Upper lobe of left lung (tissue), 6 donors: Measurements from ENCODE around the gene REM2. TPM values are rescaled to one million over a fixed set of nuclear protein-coding genes. Genes with fewer than 3 reads are reported as not detected.

ENCODE experiments used
- ATAC-seq, 2 donors: fragments of 200-7000 bp; cut with Tn5 transposase; one replicate each; pipeline ENCODE4 v1.9.1; 2022; ENCODE audit warnings: mild to moderate bottlenecking in 2 of 2, moderate library complexity in 2 of 2; ENCODE audit not compliant: low FRiP score in 2 of 2
- DNase-seq, 2 donors: peaks; one replicate each; pipeline ENCODE4 v3.0.0-alpha.2; 2019 to 2020
- H3K27ac ChIP-seq, 4 donors: fragments of 200-600 bp; sonication (generic); one replicate each; pipeline ENCODE4 v1.5.1; 2016 to 2019
- H3K27me3 ChIP-seq, 4 donors: fragments of 200-600 bp; sonication (generic); one replicate each; pipeline ENCODE4 v1.5.1; 2017 to 2019
- H3K36me3 ChIP-seq, 4 donors: fragments of 200-600 bp; sonication (generic); one replicate each; pipeline ENCODE4 v1.5.1; 2016 to 2019
- H3K4me1 ChIP-seq, 4 donors: fragments of 200-600 bp; sonication (generic); one replicate each; pipeline ENCODE4 v1.5.1; 2018 to 2019
- H3K4me3 ChIP-seq, 4 donors: fragments of 200-600 bp; sonication (generic); one replicate each; pipeline ENCODE4 v1.5.1; 2017 to 2019; ENCODE audit warnings: mild to moderate bottlenecking in 2 of 4, moderate library complexity in 1 of 4
- H3K9me3 ChIP-seq, 4 donors: fragments of 200-600 bp; sonication (generic); one replicate each; pipeline ENCODE4 v1.5.1; 2018 to 2019
- CTCF ChIP-seq, 6 experiments: fragments of 450-650 bp in 4 of 6; fragments of 200-600 bp in 2 of 6; sonication (generic) in 2 of 6; IDR thresholded peaks; one replicate each; pipeline ENCODE4 v1.5.1; 2016 to 2019; ENCODE audit warnings: antibody characterized with exemption in 6 of 6
- EP300 ChIP-seq, 4 donors: sonication (generic); formaldehyde crosslinking; IDR thresholded peaks; one replicate each; pipeline ENCODE4 v1.5.1; 2017; ENCODE audit warnings: antibody characterized with exemption in 4 of 4, control low read depth in 2 of 4
- POLR2A ChIP-seq, 4 donors: fragments of 450-650 bp; IDR thresholded peaks; one replicate each; pipeline ENCODE4 v1.5.1; 2016 to 2017; ENCODE audit warnings: antibody characterized with exemption in 4 of 4, mild to moderate bottlenecking in 2 of 4
- POLR2AphosphoS5 ChIP-seq, 2 donors: sonication (generic); formaldehyde crosslinking; IDR thresholded peaks; one replicate each; pipeline ENCODE4 v1.5.1; 2017; ENCODE audit warnings: antibody characterized with exemption in 2 of 2
- WGBS, 2 donors: methylation state at CpG; one replicate each; pipeline ENCODE4 v1.1.5; 2017 to 2018; 5-methylcytosine and 5-hydroxymethylcytosine counted together
- total RNA-seq, 6 donors: library from RNA; depleted of rRNA in 4 of 6; stranded (reverse); fragments of >200 nt in 4 of 6; gene quantifications; one replicate each; pipeline versions ENCODE4 v1.1.0 to v1.2.1, GENCODE V29; 2016 to 2021
- donor health status: DM: no; HTN: no; CAD: no; lungs with moderate emphysema.
- donor health status: DM: no; HTN: yes; CAD: no; lungs with severe emphysema.

The REM2 gene
- total RNA-seq, 6 donors from 2014 or later: 1.0 to 6.3 (median 1.2) TPM

- peak overlapping the region; percentile 71 to 90 (median 76) for H3K4me3 ChIP-seq
- H3K27ac ChIP-seq: peak overlapping the region; percentile 89 to 97 (median 96)
- peaks cover 19 to 26% (median 23%) of the 10 kb centered on the region in 4 donors for H3K4me1 ChIP-seq
- H3K9me3 ChIP-seq: no peaks in the 10 kb centered on the region
- H3K27me3 ChIP-seq: no peaks in the 10 kb centered on the region
- 1 to 8% methylated on average over 17 to 51 of the region's 57 CpGs for WGBS, 2 donors
- peak; percentile 64 to 87 for ATAC-seq
- DNase-seq: peak in 1 of 2 donors; percentile 90
- peaks cover 0 to 31% (median 22%) of the 10 kb centered on the region in 4 donors for H3K36me3 ChIP-seq
- TF ChIP-seq POLR2AphosphoS5 (IDR thresholded peaks at IDR 0.05) (no peak), POLR2A (IDR thresholded peaks at IDR 0.05) (peak in 2 of 4 donors; percentile 22 to 36)
Observed at GRCh38 chr14:22837114-22837749, 45.8 kb upstream of the REM2 start.

- peaks cover 7 to 38% (median 29%) of the 10 kb centered on the region in 4 donors for H3K36me3 ChIP-seq
- peak overlapping the region; percentile 71 to 90 (median 76) for H3K4me3 ChIP-seq
- H3K4me1 ChIP-seq: peaks cover 19 to 26% (median 23%) of the 10 kb centered on the region in 4 donors
- no peaks in the 10 kb centered on the region for H3K9me3 ChIP-seq
- DNase-seq (no peak), ATAC-seq (peak; percentile 17 to 51)
- TF ChIP-seq EP300 (IDR thresholded peaks at IDR 0.05) (no peak), POLR2AphosphoS5 (IDR thresholded peaks at IDR 0.05) (peak; percentile 9 to 26), POLR2A (IDR thresholded peaks at IDR 0.05) (peak in 1 of 4 donors; percentile 20)
- peak overlapping the region; percentile 89 to 97 (median 96) for H3K27ac ChIP-seq
- WGBS, 2 donors: 11 to 31% methylated on average over 14 to 25 of the region's 25 CpGs
- no peaks in the 10 kb centered on the region for H3K27me3 ChIP-seq
Observed at GRCh38 chr14:22837750-22838538, 45.1 kb upstream of the REM2 start.

GRCh38 chr14:22838631-22839041, 44.4 kb upstream of the REM2 start:
- H3K27ac ChIP-seq: peak overlapping the region; percentile 89 to 97 (median 96)

GRCh38 chr14:22839159-22839779, 43.8 kb upstream of the REM2 start:
- no peak for TF ChIP-seq EP300 (IDR thresholded peaks at IDR 0.05)
- peak; percentile 33 to 52 for TF ChIP-seq POLR2AphosphoS5 (IDR thresholded peaks at IDR 0.05)
- ATAC-seq: no peak
- H3K36me3 ChIP-seq: peaks cover 17 to 39% (median 34%) of the 10 kb centered on the region in 4 donors
- DNase-seq: no peak
- peak overlapping the region in 2 of 4 donors; percentile 71 to 90 for H3K4me3 ChIP-seq
- 45 to 56% methylated on average over 6 of the region's 6 CpGs for WGBS, 2 donors
- H3K27ac ChIP-seq: peak overlapping the region; percentile 89 to 97 (median 96)
- no peaks in the 10 kb centered on the region for H3K9me3 ChIP-seq
- H3K27me3 ChIP-seq: no peaks in the 10 kb centered on the region
- H3K4me1 ChIP-seq: peaks cover 19 to 26% (median 23%) of the 10 kb centered on the region in 4 donors

More at GRCh38 chr14:22838631-22839041, 44.4 kb upstream of the REM2 start:
- TF ChIP-seq EP300 (IDR thresholded peaks at IDR 0.05) (no peak), POLR2A (IDR thresholded peaks at IDR 0.05) (peak in 1 of 4 donors; percentile 41)
- no peaks in the 10 kb centered on the region for H3K9me3 ChIP-seq
- H3K4me1 ChIP-seq: peaks cover 19 to 26% (median 23%) of the 10 kb centered on the region in 4 donors
- peak overlapping the region; percentile 26 to 90 (median 75) for H3K4me3 ChIP-seq
- WGBS, 2 donors: 17 to 30% methylated on average over 4 to 6 of the region's 6 CpGs
- H3K27me3 ChIP-seq: no peaks in the 10 kb centered on the region
- no peak for DNase-seq
- H3K36me3 ChIP-seq: peaks cover 14 to 39% (median 32%) of the 10 kb centered on the region in 4 donors
- peak; percentile 11 to 14 for ATAC-seq

- ATAC-seq (no peak), DNase-seq (no peak)
- Histone ChIP-seq H3K4me3 (no peak overlapping the region), H3K27ac (no peak overlapping the region), H3K9me3 (no peaks in the 10 kb centered on the region), H3K27me3 (no peaks in the 10 kb centered on the region), H3K4me1 (peaks cover 15 to 31% (median 23%) of the 10 kb centered on the region in 4 donors), H3K36me3 (peaks cover 36 to 56% (median 49%) of the 10 kb centered on the region in 4 donors)
- WGBS, 2 donors: 95 to 98% methylated on average over 9 of the region's 9 CpGs
- TF ChIP-seq CTCF (IDR thresholded peaks at IDR 0.05) (no peak), POLR2AphosphoS5 (IDR thresholded peaks at IDR 0.05) (no peak)
Observed at GRCh38 chr14:22841311-22841710, 41.7 kb upstream of the REM2 start.

- DNase-seq (no peak), ATAC-seq (no peak)
- H3K27ac ChIP-seq: peak overlapping the region in 1 of 4 donors; percentile 48
- 88 to 90% methylated on average over 6 to 8 of the region's 8 CpGs for WGBS, 2 donors
- TF ChIP-seq POLR2A (IDR thresholded peaks at IDR 0.05) (no peak), EP300 (IDR thresholded peaks at IDR 0.05) (no peak), CTCF (IDR thresholded peaks at IDR 0.05) (no peak), POLR2AphosphoS5 (IDR thresholded peaks at IDR 0.05) (no peak)
- H3K9me3 ChIP-seq: no peaks in the 10 kb centered on the region
- H3K36me3 ChIP-seq: peaks cover 36 to 61% (median 51%) of the 10 kb centered on the region in 4 donors
- H3K27me3 ChIP-seq: no peaks in the 10 kb centered on the region
- no peak overlapping the region for H3K4me3 ChIP-seq
- peaks cover 15 to 35% (median 27%) of the 10 kb centered on the region in 4 donors for H3K4me1 ChIP-seq
Observed at GRCh38 chr14:22841769-22842168, 41.3 kb upstream of the REM2 start.
